H1 (cell line): Measurements from ENCODE around the gene SYNJ1. TPM values are rescaled to one million over a fixed set of nuclear protein-coding genes. Genes with fewer than 3 reads are reported as not detected.

Source experiments
- CTCF ChIA-PET: fragments of 300-600 bp; sonication (Branson Sonifier 250); formaldehyde crosslinking; loops from one replicate; lab custom pipeline; 2021; ENCODE audit not compliant: partially characterized antibody; lab: Charles Lee
- POLR2A ChIA-PET: fragments of 300-600 bp; sonication (Branson Sonifier 250); formaldehyde crosslinking; loops from one replicate; lab custom pipeline; 2021; ENCODE audit warnings: inconsistent platforms; ENCODE audit not compliant: partially characterized antibody; lab: Charles Lee
- DNase-seq, 2 experiments: peaks; one replicate each; pipeline versions ENCODE4 v3.0.0 to v3.0.0-alpha.2; 2010 to 2022; ENCODE audit warnings: low spot score in 2 of 2, low read depth in 1 of 2, mixed read lengths in 1 of 2
- FAIRE-seq: peaks from 2 replicates; lab custom pipeline; 2011; peaks lifted over from hg19 to GRCh38; lab: Jason Lieb, UNC
- H2AFZ ChIP-seq: 2 replicates; pipeline ENCODE4 v1.8.1; 2012; ENCODE audit warnings: low read length, inconsistent platforms
- H2AK5ac ChIP-seq: 2 replicates; pipeline ENCODE4 v1.6.1; 2013; ENCODE audit warnings: low read depth, low read length
- H2BK120ac ChIP-seq: replicated peaks from 2 replicates; pipeline ENCODE3; 2013; ENCODE audit warnings: low read depth, low read length, inconsistent platforms
- H2BK12ac ChIP-seq: 2 replicates; pipeline ENCODE4 v1.6.1; 2013; ENCODE audit warnings: low read depth, low read length
- H2BK15ac ChIP-seq: 2 replicates; pipeline ENCODE4 v1.6.1; 2013; ENCODE audit warnings: low read length
- H2BK20ac ChIP-seq: 2 replicates; pipeline ENCODE4 v1.6.1; 2013; ENCODE audit warnings: low read length
- H2BK5ac ChIP-seq: 2 replicates; pipeline ENCODE4 v1.6.1; 2013; ENCODE audit warnings: low read depth, low read length
- H3K14ac ChIP-seq: 2 replicates; pipeline ENCODE4 v1.6.1; 2013; ENCODE audit warnings: inconsistent platforms; ENCODE audit not compliant: insufficient read length
- H3K18ac ChIP-seq: 2 replicates; pipeline ENCODE4 v1.6.1; 2013; ENCODE audit warnings: low read length; ENCODE audit errors: extremely low read depth
- H3K23ac ChIP-seq: 2 replicates; pipeline ENCODE4 v1.6.1; 2013; ENCODE audit warnings: inconsistent platforms; ENCODE audit not compliant: insufficient read length
- H3K23me2 ChIP-seq: 2 replicates; pipeline ENCODE4 v1.6.1; 2013; ENCODE audit warnings: low read depth, low read length
- H3K27ac ChIP-seq: 2 replicates; pipeline ENCODE4 v1.6.1; 2011; ENCODE audit warnings: low read depth, low read length, inconsistent platforms
- H3K27me3 ChIP-seq, 4 experiments: replicated peaks in 1 of 4; 1 replicate in 1 of 4; 2 replicates in 3 of 4; pipeline versions ENCODE4 v1.6.1 to v1.8.1; 2011 to 2013; ENCODE audit warnings: low read length in 3 of 4, mild to moderate bottlenecking in 3 of 4, inconsistent platforms in 2 of 4, mixed read lengths in 2 of 4, moderate library complexity in 1 of 4; ENCODE audit not compliant: control insufficient read depth in 3 of 4, insufficient read depth in 3 of 4; ENCODE audit errors: extremely low read depth in 1 of 4
- H3K36me3 ChIP-seq, 4 experiments: 2 replicates each; pipeline versions ENCODE4 v1.6.1 to v1.8.1; 2011 to 2013; ENCODE audit warnings: mild to moderate bottlenecking in 4 of 4, low read length in 3 of 4, moderate library complexity in 2 of 4, control low read depth in 1 of 4, inconsistent platforms in 1 of 4; ENCODE audit not compliant: insufficient read depth in 4 of 4, control insufficient read depth in 2 of 4
- H3K4ac ChIP-seq: replicated peaks from 2 replicates; pipeline ENCODE3; 2013; ENCODE audit warnings: low read length, low read depth, mixed read lengths, inconsistent platforms; ENCODE audit not compliant: insufficient read length
- H3K4me1 ChIP-seq, 4 experiments: replicated peaks in 1 of 4; 1 replicate in 1 of 4; 2 replicates in 3 of 4; pipeline versions ENCODE4 v1.6.1 to v1.8.1; 2011 to 2013; ENCODE audit warnings: low read length in 3 of 4, inconsistent platforms in 2 of 4, mixed read lengths in 1 of 4; ENCODE audit not compliant: insufficient read depth in 4 of 4, control insufficient read depth in 3 of 4
- H3K4me2 ChIP-seq, 2 experiments: 2 replicates each; pipeline versions ENCODE4 v1.6.1 to v1.8.1; 2011 to 2013; ENCODE audit warnings: low read depth in 2 of 2, low read length in 2 of 2, control low read depth in 1 of 2, inconsistent platforms in 1 of 2, mild to moderate bottlenecking in 1 of 2; ENCODE audit not compliant: insufficient read depth in 1 of 2
- H3K4me3 ChIP-seq, 4 experiments: fragments of 200-600, 300-600 bp in 1 of 4; sonication (generic), shearing (Covaris generic), sonication (Bioruptor Twin) in 1 of 4; 2 replicates each; pipeline versions ENCODE4 v1.5.1 to v1.8.1; 2011 to 2016; ENCODE audit warnings: low read length in 4 of 4, low read depth in 3 of 4, control low read depth in 2 of 4, inconsistent platforms in 2 of 4, mild to moderate bottlenecking in 2 of 4, mixed read lengths in 1 of 4, moderate library complexity in 1 of 4; ENCODE audit not compliant: insufficient read depth in 2 of 4; ENCODE audit errors: extremely low read depth in 1 of 4
- H3K56ac ChIP-seq: replicated peaks from 2 replicates; pipeline ENCODE3; 2013; ENCODE audit warnings: low read depth, mild to moderate bottlenecking, mixed read lengths, low read length, inconsistent platforms; ENCODE audit not compliant: insufficient read length
- H3K79me1 ChIP-seq: 2 replicates; pipeline ENCODE4 v1.6.1; 2013; ENCODE audit warnings: low read depth, low read length, control low read depth
- H3K79me2 ChIP-seq, 2 experiments: 2 replicates each; pipeline versions ENCODE4 v1.6.1 to v1.8.1; 2012 to 2013; ENCODE audit warnings: low read length in 2 of 2, mild to moderate bottlenecking in 2 of 2, inconsistent platforms in 1 of 2; ENCODE audit not compliant: insufficient read depth in 2 of 2, control insufficient read depth in 1 of 2
- H3K9ac ChIP-seq, 4 experiments: replicated peaks in 1 of 4; 1 replicate in 1 of 4; 2 replicates in 3 of 4; pipeline versions ENCODE4 v1.6.1 to v1.8.1; 2011 to 2013; ENCODE audit warnings: low read depth in 3 of 4, low read length in 3 of 4, control low read depth in 2 of 4, mild to moderate bottlenecking in 2 of 4, moderate library complexity in 2 of 4, inconsistent platforms in 1 of 4; ENCODE audit errors: extremely low read depth in 1 of 4
- H3K9me3 ChIP-seq, 2 experiments: 2 replicates each; pipeline versions ENCODE4 v1.6.1 to v1.8.1; 2012 to 2013; ENCODE audit warnings: mild to moderate bottlenecking in 2 of 2, moderate library complexity in 2 of 2, control low read depth in 1 of 2, inconsistent platforms in 1 of 2, low read depth in 1 of 2, low read length in 1 of 2, mixed read lengths in 1 of 2; ENCODE audit not compliant: insufficient read depth in 2 of 2
- H4K20me1 ChIP-seq, 2 experiments: replicated peaks in 1 of 2; 2 replicates each; pipeline versions ENCODE3 to v1.8.1; 2011 to 2013; ENCODE audit warnings: inconsistent platforms in 2 of 2, low read length in 2 of 2, mild to moderate bottlenecking in 1 of 2; ENCODE audit not compliant: insufficient read depth in 2 of 2, control insufficient read depth in 1 of 2
- H4K5ac ChIP-seq: 2 replicates; pipeline ENCODE4 v1.6.1; 2013; ENCODE audit warnings: low read length, low read depth, mixed read lengths, inconsistent platforms; ENCODE audit not compliant: insufficient read length
- H4K8ac ChIP-seq: 2 replicates; pipeline ENCODE4 v1.8.0; 2013; ENCODE audit warnings: mild to moderate bottlenecking, moderate library complexity, low read length, inconsistent platforms; ENCODE audit not compliant: insufficient read depth; ENCODE audit errors: extremely low read depth
- H4K91ac ChIP-seq: replicated peaks from 2 replicates; pipeline ENCODE3; 2013; ENCODE audit warnings: low read length, mixed read lengths, inconsistent platforms; ENCODE audit not compliant: insufficient read length
- EP300 ChIP-seq, 2 experiments: IDR thresholded peaks; 1 replicate in 1 of 2; 2 replicates in 1 of 2; pipeline ENCODE4 v1.6.1; 2011 to 2012; ENCODE audit warnings: low read depth in 2 of 2, low read length in 2 of 2, mild to moderate bottlenecking in 2 of 2, borderline replicate concordance in 1 of 2, inconsistent platforms in 1 of 2, moderate library complexity in 1 of 2
- GTF2F1 ChIP-seq: IDR thresholded peaks from 2 replicates; pipeline ENCODE4 v1.6.1; 2012; ENCODE audit warnings: low read depth, low read length, improper control_type of control experiment, borderline replicate concordance
- NRF1 ChIP-seq: IDR thresholded peaks from 2 replicates; pipeline ENCODE4 v1.6.1; 2011; ENCODE audit warnings: mild to moderate bottlenecking, low read depth, low read length, improper control_type of control experiment
- PHF8 ChIP-seq: fragments of 200-600 bp; sonication (generic); conservative IDR thresholded peaks from 2 replicates; pipeline ENCODE4 v1.7.1; 2012; ENCODE audit warnings: low read depth, mild to moderate bottlenecking, inconsistent platforms, low read length, moderate library complexity
- SP1 ChIP-seq: IDR thresholded peaks from 2 replicates; pipeline ENCODE4 v1.6.1; 2011; ENCODE audit warnings: low read depth, low read length
- USF2 ChIP-seq: IDR thresholded peaks from 2 replicates; pipeline ENCODE4 v1.6.1; 2011; ENCODE audit warnings: low read length, improper control_type of control experiment
- ZNF274 ChIP-seq: IDR thresholded peaks from 2 replicates; pipeline ENCODE4 v1.7.0; 2012; ENCODE audit warnings: low read length, borderline replicate concordance; ENCODE audit errors: extremely low read depth
- WGBS, 2 experiments: shearing (Covaris generic) in 1 of 2; methylation state at CpG; one replicate each; pipeline versions ENCODE4 v1.1.6 to v1.1.7; 2013 to 2015; ENCODE audit warnings: low lambda C conversion rate in 2 of 2, mixed read lengths in 2 of 2, inconsistent platforms in 1 of 2, low coverage in 1 of 2, missing lambda C conversion rate in 1 of 2; ENCODE audit not compliant: insufficient replicate concordance in 2 of 2, insufficient coverage in 1 of 2, insufficient read length in 1 of 2; ENCODE audit errors: extremely low coverage in 1 of 2, missing lambda C conversion rate in 1 of 2; 5-methylcytosine and 5-hydroxymethylcytosine counted together
- polyA plus RNA-seq, 7 experiments: library from polyadenylated mRNA; depleted of rRNA in 3 of 7; stranded (reverse) in 5 of 7; unstranded in 2 of 7; fragments of >200 nt in 5 of 7; fragments of 200-250 nt in 2 of 7; gene quantifications; 1 replicate in 5 of 7; 2 replicates in 1 of 7; 4 replicates in 1 of 7; pipeline versions ENCODE4 v1.2.1 to v1.2.3, GENCODE V29; 2011 to 2013; ENCODE audit warnings: missing spikeins in 2 of 7, mixed read lengths in 2 of 7
- total RNA-seq: library from RNA; stranded (reverse); fragmentation: NEBNext Ultra II Directional; extraction: Animal tissue kit (Norgen Biotek cat#: 25700); gene quantifications from 2 replicates; pipeline ENCODE4 v1.2.1, GENCODE V29; 2021

SYNJ1 gene
- total and polyA plus RNA-seq, 2 of the 8 experiments (the other 6 are each of a cell fraction or from before 2014, with no cell fraction given), result 1.3 to 4.3 TPM

GRCh38 chr21:32717851-32718316 lies 9.9 kb downstream of the SYNJ1 start:
- no peak overlapping the region for H3K56ac ChIP-seq
- no peak overlapping the region for H2BK5ac ChIP-seq
- H3K9me3 ChIP-seq, result no peaks in the 10 kb centered on the region
- no peaks in the 10 kb centered on the region for H3K79me2 ChIP-seq
- ChIA-PET POLR2A (interaction anchor here (1.4 kb wide), 1 partner anchor 10 kb away, joined by 6 read pairs; the partner anchor contains the start of gene SYNJ1), CTCF (interaction anchor here (0.6 to 1.1 kb wide), 5 partner anchors 9 to 65 kb away, joined by 3 to 6 read pairs (median 3); no protein-coding TSS in a partner anchor)
- no peak overlapping the region for H3K23ac ChIP-seq
- no peak overlapping the region for H2BK12ac ChIP-seq
- H3K4me3 ChIP-seq, result no peak overlapping the region
- 92% methylated on average over 2 of the region's 2 CpGs; no CpG with 5 or more reads in 1 of the 2 experiments for WGBS, 2 experiments
- no peak for FAIRE-seq
- H4K91ac ChIP-seq, result no peak overlapping the region
- no peaks in the 10 kb centered on the region for H3K4me1 ChIP-seq
- TF ChIP-seq USF2 (no peak), ZNF274 (no peak), EP300 (IDR thresholded peaks at IDR 0.05; ENCODE audit: borderline replicate concordance in 1 of 2, low read depth in 2 of 2, low read length in 2 of 2) (no peak), GTF2F1 (no peak), NRF1 (no peak), PHF8 (no peak), SP1 (no peak)
- no peak overlapping the region for H3K9ac ChIP-seq
- H3K4me2 ChIP-seq, result no peak overlapping the region
- no peak overlapping the region for H3K14ac ChIP-seq
- no peak overlapping the region for H4K5ac ChIP-seq
- H2AFZ ChIP-seq, result no peak overlapping the region
- no peak overlapping the region for H2BK120ac ChIP-seq
- no peak overlapping the region for H3K27ac ChIP-seq
- no peaks in the 10 kb centered on the region for H3K36me3 ChIP-seq
- no peaks in the 10 kb centered on the region for H3K27me3 ChIP-seq
- no peak overlapping the region for H2BK15ac ChIP-seq
- no peaks in the 10 kb centered on the region for H4K20me1 ChIP-seq
- no peak overlapping the region for H2BK20ac ChIP-seq
- DNase-seq, result no peak
- no peak overlapping the region for H4K8ac ChIP-seq
- no peak overlapping the region for H3K18ac ChIP-seq
- no peaks in the 10 kb centered on the region for H3K23me2 ChIP-seq
- H3K79me1 ChIP-seq, result 0 out of 2 replicates have a peak, but pooled peaks cover 2% of the 10 kb centered on the region
- no peak overlapping the region for H2AK5ac ChIP-seq
- peak overlapping the region; percentile 77 for H3K4ac ChIP-seq
